ENCODE results near the gene CCS.
"Not testable (repeated sequence)": the region's sequence is repeated elsewhere in the genome, so short reads cannot be mapped to it uniquely, and the experiment has no call there.

The CCS gene

GRCh38 chr11:66598993-66599392 is 6.0 kb downstream of the CCS start:
- Histone ChIP-seq H3K27me3 (replicated peaks; ENCODE audit: control insufficient read depth, insufficient read depth, low read length) (no peaks in the 10 kb centered on the region), H3K4me1 (ENCODE audit: control insufficient read depth, insufficient read depth, low read length) (peaks cover 47% of the 10 kb centered on the region), H3K36me3 (ENCODE audit: control insufficient read depth, insufficient read depth, low read length, severe bottlenecking) (peaks cover 7% of the 10 kb centered on the region), H3K9me3 (ENCODE audit: control insufficient read depth, low read length) (no peaks in the 10 kb centered on the region), H3K9ac (ENCODE audit: low read length) (no peak overlapping the region), H3K4me3 (ENCODE audit: low read length) (no peak overlapping the region)
- no peak for DNase-seq (ENCODE audit: low read depth)

DNA sequence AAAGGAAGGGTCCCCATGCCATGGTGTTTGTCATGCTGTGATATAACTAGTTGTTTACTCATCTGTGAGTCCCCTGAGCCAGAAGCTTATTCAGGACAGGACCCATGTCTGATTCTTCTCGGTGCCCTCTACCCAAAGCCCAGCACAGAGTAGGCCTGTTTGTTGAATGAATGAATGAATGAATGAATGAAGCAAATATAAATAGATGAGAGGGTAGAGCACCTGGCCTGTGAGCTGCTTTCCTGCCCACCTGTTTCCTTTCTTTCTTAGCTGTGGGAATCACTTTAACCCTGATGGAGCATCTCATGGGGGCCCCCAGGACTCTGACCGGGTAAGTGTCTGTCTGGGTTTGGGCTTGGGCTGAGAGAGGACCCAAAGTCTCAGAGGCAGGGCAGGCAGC is 7.2 kb downstream of the CCS start:
- peaks cover 19% of the 10 kb centered on the region for H3K36me3 ChIP-seq (ENCODE audit: control insufficient read depth, insufficient read depth, low read length, severe bottlenecking)
- no peak overlapping the region for H3K4me3 ChIP-seq (ENCODE audit: low read length)
- H3K27me3 ChIP-seq (replicated peaks; ENCODE audit: control insufficient read depth, insufficient read depth, low read length) = no peaks in the 10 kb centered on the region
- DNase-seq (ENCODE audit: low read depth) = no peak
- no peaks in the 10 kb centered on the region for H3K9me3 ChIP-seq (ENCODE audit: control insufficient read depth, low read length)
- H3K9ac ChIP-seq (ENCODE audit: low read length) = peak overlapping the region; percentile 50
- peaks cover 42% of the 10 kb centered on the region for H3K4me1 ChIP-seq (ENCODE audit: control insufficient read depth, insufficient read depth, low read length)

GRCh38 chr11:66600631-66601233 is 7.7 kb downstream of the CCS start:
- H3K4me1 ChIP-seq (ENCODE audit: control insufficient read depth, insufficient read depth, low read length) = peaks cover 36% of the 10 kb centered on the region
- no peaks in the 10 kb centered on the region for H3K27me3 ChIP-seq (replicated peaks; ENCODE audit: control insufficient read depth, insufficient read depth, low read length)
- no peak overlapping the region for H3K4me3 ChIP-seq (ENCODE audit: low read length)
- H3K36me3 ChIP-seq (ENCODE audit: control insufficient read depth, insufficient read depth, low read length, severe bottlenecking) = peaks cover 24% of the 10 kb centered on the region
- no peaks in the 10 kb centered on the region for H3K9me3 ChIP-seq (ENCODE audit: control insufficient read depth, low read length)
- DNase-seq (ENCODE audit: low read depth) = peak; percentile 26
- peak overlapping the region; percentile 50 for H3K9ac ChIP-seq (ENCODE audit: low read length)

GRCh38 chr11:66603072-66603471 is 10.1 kb downstream of the CCS start:
- no peak for DNase-seq (ENCODE audit: low read depth)
- no peak overlapping the region for H3K4me3 ChIP-seq (ENCODE audit: low read length)
- no peak overlapping the region for H3K9ac ChIP-seq (ENCODE audit: low read length)
- peaks cover 52% of the 10 kb centered on the region for H3K4me1 ChIP-seq (ENCODE audit: control insufficient read depth, insufficient read depth, low read length)
- H3K27me3 ChIP-seq (replicated peaks; ENCODE audit: control insufficient read depth, insufficient read depth, low read length) = no peaks in the 10 kb centered on the region
- no peaks in the 10 kb centered on the region for H3K9me3 ChIP-seq (ENCODE audit: control insufficient read depth, low read length)
- peaks cover 25% of the 10 kb centered on the region for H3K36me3 ChIP-seq (ENCODE audit: control insufficient read depth, insufficient read depth, low read length, severe bottlenecking)

DNA sequence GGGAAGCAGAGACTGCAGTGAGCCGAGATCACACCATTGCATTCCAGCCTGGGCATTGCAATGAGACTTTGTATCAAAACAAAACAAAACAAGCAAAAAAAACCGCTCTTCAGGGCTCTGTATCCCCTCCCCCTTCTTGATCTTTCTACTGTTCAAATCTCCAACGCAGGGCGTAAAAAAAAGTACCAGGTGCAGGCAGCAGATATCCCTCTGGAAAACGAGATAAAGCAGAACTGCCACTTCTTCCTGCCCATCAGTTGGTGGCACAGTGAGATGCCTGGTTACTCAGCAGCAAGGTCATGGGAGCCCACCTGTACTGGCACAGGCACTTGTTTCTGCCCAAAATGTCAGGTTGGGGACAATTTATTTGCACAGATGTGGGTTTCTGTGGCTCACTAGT is 11.2 kb downstream of the CCS start:
- DNase-seq (ENCODE audit: low read depth) = no peak
- Histone ChIP-seq H3K36me3 (ENCODE audit: control insufficient read depth, insufficient read depth, low read length, severe bottlenecking) (peaks cover 24% of the 10 kb centered on the region), H3K4me1 (ENCODE audit: control insufficient read depth, insufficient read depth, low read length) (peaks cover 55% of the 10 kb centered on the region), H3K4me3 (ENCODE audit: low read length) (no peak overlapping the region), H3K27me3 (replicated peaks; ENCODE audit: control insufficient read depth, insufficient read depth, low read length) (no peaks in the 10 kb centered on the region), H3K9ac (ENCODE audit: low read length) (no peak overlapping the region), H3K9me3 (ENCODE audit: control insufficient read depth, low read length) (no peaks in the 10 kb centered on the region)

DNA sequence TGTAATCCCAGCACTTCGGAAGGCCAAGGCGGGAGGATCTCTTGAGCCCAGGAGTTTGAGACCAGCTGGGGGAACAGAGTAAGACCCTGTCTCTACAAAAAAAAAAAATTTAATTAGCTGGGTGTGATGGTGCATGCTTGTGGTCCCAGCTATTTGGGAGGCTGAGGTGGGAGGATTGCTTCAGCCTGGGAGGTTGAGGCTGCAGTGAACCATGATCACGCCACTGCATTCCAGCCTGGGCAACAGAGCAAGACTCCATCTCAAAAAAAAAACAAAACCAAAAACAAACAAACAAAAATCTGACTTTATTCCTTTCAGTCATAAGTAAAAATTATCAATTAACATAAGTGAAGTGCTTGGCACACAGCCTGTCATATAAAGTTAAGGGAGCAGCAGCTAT is 13.6 kb downstream of the CCS start:
- not testable (repeated sequence) for H3K4me3 ChIP-seq (ENCODE audit: low read length); DNase-seq (ENCODE audit: low read depth); H3K27me3 ChIP-seq (replicated peaks; ENCODE audit: control insufficient read depth, insufficient read depth, low read length); H3K9me3 ChIP-seq (ENCODE audit: control insufficient read depth, low read length)
- H3K9ac ChIP-seq (ENCODE audit: low read length) = peak overlapping the region; percentile 39
- peaks cover 34% of the 10 kb centered on the region for H3K4me1 ChIP-seq (ENCODE audit: control insufficient read depth, insufficient read depth, low read length)
- peaks cover 18% of the 10 kb centered on the region for H3K36me3 ChIP-seq (ENCODE audit: control insufficient read depth, insufficient read depth, low read length, severe bottlenecking)

DNA sequence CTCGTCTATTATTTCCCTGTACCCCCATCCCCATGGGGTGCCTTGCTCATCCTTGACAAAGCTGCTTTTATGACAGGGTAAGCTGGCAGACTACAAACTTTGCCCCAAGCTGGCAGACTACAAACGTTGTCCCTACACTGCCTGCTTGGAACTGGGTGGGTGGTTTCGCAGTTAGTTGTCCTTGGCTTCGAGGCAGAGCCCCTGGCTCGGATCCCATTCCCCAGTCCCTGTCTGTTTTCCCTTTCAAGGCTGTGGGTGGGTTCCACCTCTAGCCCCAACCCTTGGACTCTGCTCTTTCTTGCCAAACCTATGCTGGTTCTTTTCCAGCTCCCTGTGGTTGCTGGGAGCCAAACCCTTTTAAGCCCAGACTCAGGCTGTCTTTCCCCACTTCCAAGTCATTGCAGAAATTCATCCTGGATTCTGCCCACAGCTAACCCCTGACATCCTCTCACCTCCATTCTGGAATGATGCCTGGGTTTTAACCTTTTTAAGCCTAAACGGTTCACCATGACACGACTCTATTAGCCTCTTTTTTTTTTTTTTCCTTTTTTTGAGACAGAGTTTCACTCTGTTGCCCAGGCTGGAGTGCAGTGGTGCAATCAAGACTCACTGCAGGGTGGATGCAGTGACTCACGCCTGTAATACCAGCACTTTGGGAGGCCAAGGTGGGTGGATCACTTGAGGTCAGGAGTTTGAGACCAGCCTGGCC is 14.3 kb downstream of the CCS start:
- DNase-seq (ENCODE audit: low read depth) = peak; percentile 72
- peak overlapping the region; percentile 39 for H3K9ac ChIP-seq (ENCODE audit: low read length)
- H3K36me3 ChIP-seq (ENCODE audit: control insufficient read depth, insufficient read depth, low read length, severe bottlenecking) = peaks cover 18% of the 10 kb centered on the region
- peaks cover 27% of the 10 kb centered on the region for H3K4me1 ChIP-seq (ENCODE audit: control insufficient read depth, insufficient read depth, low read length)
- no peak overlapping the region for H3K4me3 ChIP-seq (ENCODE audit: low read length)
- no peaks in the 10 kb centered on the region for H3K9me3 ChIP-seq (ENCODE audit: control insufficient read depth, low read length)
- H3K27me3 ChIP-seq (replicated peaks; ENCODE audit: control insufficient read depth, insufficient read depth, low read length) = no peaks in the 10 kb centered on the region

DNA sequence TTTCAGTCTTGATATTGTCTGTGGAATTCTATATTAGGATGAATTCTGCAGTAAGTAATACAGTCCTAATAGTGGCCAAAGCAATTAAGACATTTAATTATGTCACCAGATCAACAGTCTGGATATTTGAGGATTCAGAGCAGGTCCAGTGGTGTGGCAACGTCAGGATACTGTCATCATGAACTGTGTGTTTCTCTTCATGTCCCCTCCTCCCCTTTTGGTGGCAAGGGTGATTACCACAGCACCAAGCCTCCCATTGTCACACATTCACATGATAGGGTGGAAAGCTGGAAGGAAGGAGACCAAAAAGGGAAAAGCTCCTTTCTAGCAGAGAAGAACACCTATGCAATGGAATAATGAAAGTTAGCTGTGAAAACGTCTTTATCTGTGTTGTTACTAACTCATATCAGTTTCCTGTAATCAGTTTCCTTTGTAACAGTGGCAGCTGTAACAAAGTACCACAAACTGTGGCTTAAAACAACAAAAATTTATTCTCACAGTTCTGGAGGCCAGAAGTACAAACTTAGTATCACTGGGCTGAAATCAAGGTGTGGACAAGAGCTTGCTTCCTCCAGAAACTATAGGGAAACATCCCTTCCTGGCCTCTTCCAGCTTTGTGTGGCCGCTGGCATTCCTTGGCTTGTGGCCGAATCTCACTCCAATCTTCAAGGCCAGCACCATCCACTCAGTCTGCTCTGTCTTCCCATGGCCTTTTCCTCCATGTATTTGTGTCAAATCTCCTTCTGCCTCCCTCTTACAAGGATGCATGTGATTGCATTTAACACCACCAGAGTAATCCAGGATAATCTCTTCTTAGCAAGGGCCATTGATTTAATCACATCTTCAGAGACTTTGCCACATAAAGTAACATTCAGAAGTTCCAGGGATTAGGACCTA is 17.0 kb downstream of the CCS start:
- DNase-seq (ENCODE audit: low read depth) = no peak
- Histone ChIP-seq H3K4me1 (ENCODE audit: control insufficient read depth, insufficient read depth, low read length) (peaks cover 20% of the 10 kb centered on the region), H3K9ac (ENCODE audit: low read length) (no peak overlapping the region), H3K9me3 (ENCODE audit: control insufficient read depth, low read length) (no peaks in the 10 kb centered on the region), H3K27me3 (replicated peaks; ENCODE audit: control insufficient read depth, insufficient read depth, low read length) (no peaks in the 10 kb centered on the region), H3K36me3 (ENCODE audit: control insufficient read depth, insufficient read depth, low read length, severe bottlenecking) (peaks cover 9% of the 10 kb centered on the region), H3K4me3 (ENCODE audit: low read length) (no peak overlapping the region)

- H3K27me3 ChIP-seq (replicated peaks; ENCODE audit: control insufficient read depth, insufficient read depth, low read length) = no peaks in the 10 kb centered on the region
- H3K4me1 ChIP-seq (ENCODE audit: control insufficient read depth, insufficient read depth, low read length) = peaks cover 12% of the 10 kb centered on the region
- H3K9ac ChIP-seq (ENCODE audit: low read length) = no peak overlapping the region
- H3K4me3 ChIP-seq (ENCODE audit: low read length) = no peak overlapping the region
- no peak for DNase-seq (ENCODE audit: low read depth)
- H3K36me3 ChIP-seq (ENCODE audit: control insufficient read depth, insufficient read depth, low read length, severe bottlenecking) = no peaks in the 10 kb centered on the region
- H3K9me3 ChIP-seq (ENCODE audit: control insufficient read depth, low read length) = no peaks in the 10 kb centered on the region
Measured at GRCh38 chr11:66612458-66612857, 19.5 kb downstream of the CCS start.

DNA sequence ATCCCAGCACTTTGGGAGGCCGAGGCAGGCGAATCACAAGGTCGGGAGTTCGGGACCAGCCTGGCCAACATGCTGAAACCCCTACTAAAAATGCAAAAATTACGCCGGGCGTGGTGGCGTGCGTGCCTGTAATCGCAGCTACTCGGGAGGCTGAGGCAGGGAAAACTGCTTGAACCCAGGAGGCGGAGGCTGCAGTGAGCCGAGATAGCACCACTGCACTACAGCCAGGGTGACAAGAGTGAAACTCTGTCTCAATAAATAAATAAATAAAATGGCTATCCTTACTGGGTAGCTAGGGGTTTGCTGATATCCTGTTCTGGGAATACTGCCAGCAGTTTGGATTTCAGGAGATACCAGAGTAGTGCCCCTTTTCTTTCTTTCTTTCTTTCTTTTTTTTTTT is 21.1 kb downstream of the CCS start:
- Histone ChIP-seq H3K9me3 (ENCODE audit: control insufficient read depth, low read length) (no peaks in the 10 kb centered on the region), H3K4me3 (ENCODE audit: low read length) (no peak overlapping the region), H3K9ac (ENCODE audit: low read length) (no peak overlapping the region), H3K36me3 (ENCODE audit: control insufficient read depth, insufficient read depth, low read length, severe bottlenecking) (no peaks in the 10 kb centered on the region), H3K4me1 (ENCODE audit: control insufficient read depth, insufficient read depth, low read length) (peaks cover 12% of the 10 kb centered on the region), H3K27me3 (replicated peaks; ENCODE audit: control insufficient read depth, insufficient read depth, low read length) (no peaks in the 10 kb centered on the region)
- DNase-seq (ENCODE audit: low read depth) = no peak

GRCh38 chr11:66616379-66617154 is 23.6 kb downstream of the CCS start, which contains the start of gene RBM14:
Gene RBM14 (plus strand): TSS chr11:66616630. CDS start chr11:66616721, 91 bp downstream.
- H3K36me3 ChIP-seq (ENCODE audit: control insufficient read depth, insufficient read depth, low read length, severe bottlenecking) = no peaks in the 10 kb centered on the region
- no peaks in the 10 kb centered on the region for H3K27me3 ChIP-seq (replicated peaks; ENCODE audit: control insufficient read depth, insufficient read depth, low read length)
- no peaks in the 10 kb centered on the region for H3K9me3 ChIP-seq (ENCODE audit: control insufficient read depth, low read length)
- peak; percentile 100 for DNase-seq (ENCODE audit: low read depth)
- peak within 1 kb of the TSS; percentile 89 for H3K4me3 ChIP-seq (ENCODE audit: low read length)
- peak within 1 kb of the TSS; percentile 93 for H3K9ac ChIP-seq (ENCODE audit: low read length)
- peaks cover 28% of the 10 kb centered on the region for H3K4me1 ChIP-seq (ENCODE audit: control insufficient read depth, insufficient read depth, low read length)
